ENCODE data around the gene TCL1B.
"Not testable (repeated sequence)": the region's sequence is repeated elsewhere in the genome, so short reads cannot be mapped to it uniquely, and the experiment has no call there.

TCL1B gene

DNA sequence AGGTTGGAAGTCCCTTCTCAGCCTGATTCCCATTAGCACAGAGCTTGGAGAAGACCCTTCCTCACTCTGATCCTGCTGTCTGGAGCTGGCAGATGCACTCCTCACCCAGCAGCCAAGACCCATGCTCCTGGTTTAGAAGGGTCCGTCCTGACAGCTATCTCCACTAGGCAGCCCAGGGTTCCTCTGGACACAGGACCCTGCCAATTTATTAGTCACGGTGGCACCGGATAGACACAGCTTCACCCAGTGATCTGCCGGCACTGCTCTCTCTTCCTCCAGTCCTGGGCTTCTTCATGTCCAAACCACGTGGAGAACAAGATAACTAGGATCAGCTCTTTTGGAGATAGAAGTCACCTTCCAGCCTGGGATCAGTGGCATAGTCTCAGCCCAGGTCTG lies 26.2 kb upstream of the TCL1B start:
- no peak overlapping the region for H3K4me3 ChIP-seq (ENCODE audit: low read depth, low read length)
- POLR2A ChIA-PET, result no interaction called here
- TF ChIP-seq, protein P1, sequence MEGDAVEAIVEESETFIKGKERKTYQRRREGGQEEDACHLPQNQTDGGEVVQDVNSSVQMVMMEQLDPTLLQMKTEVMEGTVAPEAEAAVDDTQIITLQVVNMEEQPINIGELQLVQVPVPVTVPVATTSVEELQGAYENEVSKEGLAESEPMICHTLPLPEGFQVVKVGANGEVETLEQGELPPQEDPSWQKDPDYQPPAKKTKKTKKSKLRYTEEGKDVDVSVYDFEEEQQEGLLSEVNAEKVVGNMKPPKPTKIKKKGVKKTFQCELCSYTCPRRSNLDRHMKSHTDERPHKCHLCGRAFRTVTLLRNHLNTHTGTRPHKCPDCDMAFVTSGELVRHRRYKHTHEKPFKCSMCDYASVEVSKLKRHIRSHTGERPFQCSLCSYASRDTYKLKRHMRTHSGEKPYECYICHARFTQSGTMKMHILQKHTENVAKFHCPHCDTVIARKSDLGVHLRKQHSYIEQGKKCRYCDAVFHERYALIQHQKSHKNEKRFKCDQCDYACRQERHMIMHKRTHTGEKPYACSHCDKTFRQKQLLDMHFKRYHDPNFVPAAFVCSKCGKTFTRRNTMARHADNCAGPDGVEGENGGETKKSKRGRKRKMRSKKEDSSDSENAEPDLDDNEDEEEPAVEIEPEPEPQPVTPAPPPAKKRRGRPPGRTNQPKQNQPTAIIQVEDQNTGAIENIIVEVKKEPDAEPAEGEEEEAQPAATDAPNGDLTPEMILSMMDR (IDR thresholded peaks at IDR 0.05; ENCODE audit: insufficient read depth, low read length, missing control alignments), result no peak
- CTCF ChIA-PET, result no interaction called here
- no peak for DNase-seq (ENCODE audit: low read depth, low spot score)

GRCh38 chr14:95660651-95661515 lies 25.3 kb upstream of the TCL1B start:
- TF ChIP-seq, protein P1 (IDR thresholded peaks at IDR 0.05; ENCODE audit: insufficient read depth, low read length, missing control alignments), result no peak
- H3K4me3 ChIP-seq (ENCODE audit: low read depth, low read length), result no peak overlapping the region
- DNase-seq (ENCODE audit: low read depth, low spot score), result no peak
- POLR2A ChIA-PET, result no interaction called here
- CTCF ChIA-PET, result no interaction called here

- H3K4me3 ChIP-seq (ENCODE audit: low read depth, low read length), result no peak overlapping the region
- no peak for DNase-seq (ENCODE audit: low read depth, low spot score)
- TF ChIP-seq, protein P1 (IDR thresholded peaks at IDR 0.05; ENCODE audit: insufficient read depth, low read length, missing control alignments), result no peak
- ChIA-PET CTCF (no interaction called here), POLR2A (no interaction called here)
Observed at GRCh38 chr14:95662376-95663186, 23.6 kb upstream of the TCL1B start.

GRCh38 chr14:95663226-95663797 lies 22.9 kb upstream of the TCL1B start:
- H3K4me3 ChIP-seq (ENCODE audit: low read depth, low read length), result no peak overlapping the region
- CTCF ChIA-PET, result no interaction called here
- no peak for DNase-seq (ENCODE audit: low read depth, low spot score)
- POLR2A ChIA-PET, result no interaction called here
- TF ChIP-seq, protein P1 (IDR thresholded peaks at IDR 0.05; ENCODE audit: insufficient read depth, low read length, missing control alignments), result no peak

DNA sequence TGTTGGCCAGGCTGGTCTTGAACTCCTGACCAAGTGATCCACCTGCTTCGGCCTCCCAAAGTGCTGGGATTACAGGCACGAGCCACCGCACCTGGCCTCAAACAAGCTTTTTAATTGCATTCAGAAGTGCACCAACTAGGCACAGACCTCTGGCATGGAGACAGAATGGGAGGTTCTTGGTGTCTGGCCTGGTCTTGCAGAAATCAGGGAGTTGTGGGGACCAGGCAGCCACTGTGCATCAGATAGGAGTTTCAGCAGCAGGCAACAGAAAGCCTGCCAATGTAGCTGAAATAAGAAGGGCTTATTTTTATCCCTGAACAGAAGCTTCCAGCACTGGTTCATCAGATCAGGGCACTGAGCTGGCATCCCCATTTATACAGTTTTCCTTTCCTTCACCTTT lies 22.2 kb upstream of the TCL1B start:
- H3K4me3 ChIP-seq (ENCODE audit: low read depth, low read length), result no peak overlapping the region
- DNase-seq (ENCODE audit: low read depth, low spot score), result no peak
- POLR2A ChIA-PET, result no interaction called here
- TF ChIP-seq, protein P1 (IDR thresholded peaks at IDR 0.05; ENCODE audit: insufficient read depth, low read length, missing control alignments), result no peak
- CTCF ChIA-PET, result no interaction called here

DNA sequence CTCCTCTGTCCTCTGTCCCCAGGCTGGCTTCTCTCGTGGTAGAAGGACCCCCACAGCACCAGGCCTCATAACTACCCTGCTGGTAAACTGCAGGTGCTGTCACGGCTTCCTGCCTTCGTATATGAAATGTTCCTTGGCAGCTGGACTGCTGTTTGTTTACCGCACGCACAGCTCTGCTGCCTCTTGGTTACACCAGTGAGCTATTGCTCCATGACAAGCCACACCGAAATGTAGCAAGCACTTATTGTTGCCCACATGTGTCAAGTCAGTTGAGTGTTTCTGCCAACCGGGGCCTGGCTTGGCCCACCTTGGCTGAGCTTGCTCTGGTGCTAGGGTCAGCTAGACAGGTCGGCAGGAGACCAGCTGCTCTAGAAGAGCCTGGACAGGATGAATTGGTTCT lies 21.7 kb upstream of the TCL1B start:
- DNase-seq (ENCODE audit: low read depth, low spot score), result no peak
- H3K4me3 ChIP-seq (ENCODE audit: low read depth, low read length), result no peak overlapping the region
- POLR2A ChIA-PET, result no interaction called here
- CTCF ChIA-PET, result no interaction called here
- TF ChIP-seq, protein P1 (IDR thresholded peaks at IDR 0.05; ENCODE audit: insufficient read depth, low read length, missing control alignments), result no peak

- H3K4me3 ChIP-seq (ENCODE audit: low read depth, low read length); DNase-seq (ENCODE audit: low read depth, low spot score); POLR2A ChIA-PET; CTCF ChIA-PET: not testable (repeated sequence)
Observed at GRCh38 chr14:95665530-95665929, 20.7 kb upstream of the TCL1B start.
